ENCODE results near the gene CAMTA1. TPM values are rescaled to one million over a fixed set of nuclear protein-coding genes. Genes with fewer than 3 reads are reported as not detected.

The CAMTA1 gene
- total RNA-seq, 1 experiment from 2014 or later: 50.3 TPM

GRCh38 chr1:6911021-6911941 lies 126.0 kb downstream of the CAMTA1 start:
- CTCF ChIA-PET: no interaction called here
- H3K27ac Mint-ChIP-seq (ENCODE audit: unreplicated experiment): no peak overlapping the region
- H3K27me3 Mint-ChIP-seq (ENCODE audit: unreplicated experiment): peaks cover 12% of the 10 kb centered on the region
- no peak for DNase-seq
- intact Hi-C loops (cut with micrococcal nuclease; ENCODE audit: unreplicated experiment): no loop called here
- no peak overlapping the region for H3K4me3 Mint-ChIP-seq (ENCODE audit: low read depth, unreplicated experiment)
- H3K9me3 Mint-ChIP-seq (ENCODE audit: low read depth, unreplicated experiment): peaks cover 3% of the 10 kb centered on the region
- TF ChIP-seq CTCF (IDR thresholded peaks at IDR 0.05; ENCODE audit: unreplicated experiment): no peak
- no TSS peak for BruUV-seq (replicated peaks)
- H3K36me3 Mint-ChIP-seq (ENCODE audit: insufficient read depth, unreplicated experiment): peaks cover 7% of the 10 kb centered on the region
- H3K4me1 Mint-ChIP-seq (ENCODE audit: low read depth, unreplicated experiment): no peaks in the 10 kb centered on the region

GRCh38 chr1:6911974-6912373 lies 126.7 kb downstream of the CAMTA1 start:
- TF ChIP-seq CTCF (IDR thresholded peaks at IDR 0.05; ENCODE audit: unreplicated experiment): no peak
- H3K4me3 Mint-ChIP-seq (ENCODE audit: low read depth, unreplicated experiment): no peak overlapping the region
- H3K9me3 Mint-ChIP-seq (ENCODE audit: low read depth, unreplicated experiment): peaks cover 3% of the 10 kb centered on the region
- intact Hi-C loops (cut with micrococcal nuclease; ENCODE audit: unreplicated experiment): no loop called here
- peaks cover 12% of the 10 kb centered on the region for H3K27me3 Mint-ChIP-seq (ENCODE audit: unreplicated experiment)
- H3K27ac Mint-ChIP-seq (ENCODE audit: unreplicated experiment): no peak overlapping the region
- H3K36me3 Mint-ChIP-seq (ENCODE audit: insufficient read depth, unreplicated experiment): peaks cover 7% of the 10 kb centered on the region
- CTCF ChIA-PET: no interaction called here
- H3K4me1 Mint-ChIP-seq (ENCODE audit: low read depth, unreplicated experiment): peaks cover 3% of the 10 kb centered on the region
- no TSS peak for BruUV-seq (replicated peaks)
- no peak for DNase-seq

- no peak for TF ChIP-seq CTCF (IDR thresholded peaks at IDR 0.05; ENCODE audit: unreplicated experiment)
- BruUV-seq (replicated peaks): no TSS peak
- DNase-seq: no peak
- H3K36me3 Mint-ChIP-seq (ENCODE audit: insufficient read depth, unreplicated experiment): peaks cover 7% of the 10 kb centered on the region
- no peak overlapping the region for H3K27ac Mint-ChIP-seq (ENCODE audit: unreplicated experiment)
- CTCF ChIA-PET: no interaction called here
- intact Hi-C loops (cut with micrococcal nuclease; ENCODE audit: unreplicated experiment): no loop called here
- H3K4me3 Mint-ChIP-seq (ENCODE audit: low read depth, unreplicated experiment): no peak overlapping the region
- peaks cover 4% of the 10 kb centered on the region for H3K9me3 Mint-ChIP-seq (ENCODE audit: low read depth, unreplicated experiment)
- peaks cover 8% of the 10 kb centered on the region for H3K4me1 Mint-ChIP-seq (ENCODE audit: low read depth, unreplicated experiment)
- peaks cover 12% of the 10 kb centered on the region for H3K27me3 Mint-ChIP-seq (ENCODE audit: unreplicated experiment)
These were observed 127.3 kb downstream of the CAMTA1 start for GRCh38 chr1:6912518-6912917.

- CTCF ChIA-PET: no interaction called here
- no peak for TF ChIP-seq CTCF (IDR thresholded peaks at IDR 0.05; ENCODE audit: unreplicated experiment)
- no peak for DNase-seq
- Mint-ChIP-seq H3K9me3 (ENCODE audit: low read depth, unreplicated experiment) (peaks cover 5% of the 10 kb centered on the region), H3K4me3 (ENCODE audit: low read depth, unreplicated experiment) (no peak overlapping the region), H3K27me3 (ENCODE audit: unreplicated experiment) (peaks cover 12% of the 10 kb centered on the region), H3K27ac (ENCODE audit: unreplicated experiment) (no peak overlapping the region), H3K36me3 (ENCODE audit: insufficient read depth, unreplicated experiment) (peaks cover 2% of the 10 kb centered on the region), H3K4me1 (ENCODE audit: low read depth, unreplicated experiment) (peaks cover 8% of the 10 kb centered on the region)
- no TSS peak for BruUV-seq (replicated peaks)
- intact Hi-C loops (cut with micrococcal nuclease; ENCODE audit: unreplicated experiment): no loop called here
These were observed 127.8 kb downstream of the CAMTA1 start for GRCh38 chr1:6913086-6913485.
